SU-DHL-6 (cell line): Measurements from ENCODE around the gene HES7.

Experiments used
- CTCF ChIP-seq: fragments of 200-600 bp; sonication (generic); IDR thresholded peaks from one replicate; pipeline ENCODE4 v1.5.1; 2017; ENCODE audit warnings: antibody characterized with exemption, mild to moderate bottlenecking, low read length, moderate library complexity; ENCODE audit not compliant: insufficient read depth, poor library complexity, severe bottlenecking
- EZH2phosphoT487 ChIP-seq: fragments of 200-600 bp; sonication (generic), shearing (Covaris generic); conservative IDR thresholded peaks from 2 replicates; pipeline ENCODE4 v1.6.1; 2018; ENCODE audit warnings: mild to moderate bottlenecking, antibody characterized with exemption, low read length, moderate library complexity, mixed read lengths

- TF ChIP-seq CTCF (no peak), EZH2phosphoT487 (no peak)
Measured at GRCh38 chr17:8155231-8155995, 31.5 kb upstream of the HES7 start.
